Measurements from ENCODE around the gene DLGAP1. TPM values are rescaled to one million over a fixed set of nuclear protein-coding genes. Genes with fewer than 3 reads are reported as not detected.

DLGAP1 gene
- total RNA-seq, 1 donor from 2014 or later, result 13.6 TPM

- Mint-ChIP-seq H3K27ac (ENCODE audit: unreplicated experiment) (no peak overlapping the region), H3K9me3 (ENCODE audit: unreplicated experiment) (peaks cover 4% of the 10 kb centered on the region), H3K27me3 (ENCODE audit: unreplicated experiment) (peaks cover 3% of the 10 kb centered on the region), H3K4me3 (ENCODE audit: unreplicated experiment) (no peak overlapping the region), H3K4me1 (ENCODE audit: low read depth, unreplicated experiment) (peaks cover 8% of the 10 kb centered on the region), H3K36me3 (ENCODE audit: unreplicated experiment) (no peaks in the 10 kb centered on the region)
- DNase-seq, result no peak
- no peak for TF ChIP-seq CTCF (IDR thresholded peaks at IDR 0.05; ENCODE audit: partially characterized antibody, unreplicated experiment)
These were observed 856.5 kb downstream of the DLGAP1 start for GRCh38 chr18:3598581-3598980.

- Mint-ChIP-seq H3K4me3 (ENCODE audit: unreplicated experiment) (no peak overlapping the region), H3K4me1 (ENCODE audit: low read depth, unreplicated experiment) (peaks cover 16% of the 10 kb centered on the region)
These were observed 857.4 kb downstream of the DLGAP1 start for GRCh38 chr18:3597409-3598357.

GRCh38 chr18:3596637-3597384, 858.3 kb downstream of the DLGAP1 start:
- Mint-ChIP-seq H3K36me3 (ENCODE audit: unreplicated experiment) (no peaks in the 10 kb centered on the region), H3K9me3 (ENCODE audit: unreplicated experiment) (peaks cover 7% of the 10 kb centered on the region), H3K4me1 (ENCODE audit: low read depth, unreplicated experiment) (peaks cover 16% of the 10 kb centered on the region), H3K4me3 (ENCODE audit: unreplicated experiment) (no peak overlapping the region), H3K27me3 (ENCODE audit: unreplicated experiment) (peaks cover 7% of the 10 kb centered on the region), H3K27ac (ENCODE audit: unreplicated experiment) (no peak overlapping the region)
- DNase-seq, result peak; percentile 24
- no peak for TF ChIP-seq CTCF (IDR thresholded peaks at IDR 0.05; ENCODE audit: partially characterized antibody, unreplicated experiment)

More at GRCh38 chr18:3597409-3598357, 857.4 kb downstream of the DLGAP1 start:
- no peak overlapping the region for H3K27ac Mint-ChIP-seq (ENCODE audit: unreplicated experiment)
- peaks cover 7% of the 10 kb centered on the region for H3K9me3 Mint-ChIP-seq (ENCODE audit: unreplicated experiment)
- H3K27me3 Mint-ChIP-seq (ENCODE audit: unreplicated experiment), result peaks cover 7% of the 10 kb centered on the region
- H3K36me3 Mint-ChIP-seq (ENCODE audit: unreplicated experiment), result no peaks in the 10 kb centered on the region
- no peak for DNase-seq
- TF ChIP-seq CTCF (IDR thresholded peaks at IDR 0.05; ENCODE audit: partially characterized antibody, unreplicated experiment), result no peak

- H3K4me3 Mint-ChIP-seq (ENCODE audit: unreplicated experiment), result no peak overlapping the region
- H3K9me3 Mint-ChIP-seq (ENCODE audit: unreplicated experiment), result peaks cover 7% of the 10 kb centered on the region
- H3K27me3 Mint-ChIP-seq (ENCODE audit: unreplicated experiment), result peaks cover 7% of the 10 kb centered on the region
- no peak overlapping the region for H3K27ac Mint-ChIP-seq (ENCODE audit: unreplicated experiment)
- no peaks in the 10 kb centered on the region for H3K36me3 Mint-ChIP-seq (ENCODE audit: unreplicated experiment)
- TF ChIP-seq CTCF (IDR thresholded peaks at IDR 0.05; ENCODE audit: partially characterized antibody, unreplicated experiment), result no peak
- DNase-seq, result no peak
- peaks cover 16% of the 10 kb centered on the region for H3K4me1 Mint-ChIP-seq (ENCODE audit: low read depth, unreplicated experiment)
These were observed 858.8 kb downstream of the DLGAP1 start for GRCh38 chr18:3596324-3596636.
